Measurements from ENCODE around the gene EIF1AX. TPM values are rescaled to one million over a fixed set of nuclear protein-coding genes. Genes with fewer than 3 reads are reported as not detected.
A peak's percentile ranks its signal among the peaks of the same experiment; 100 is the strongest.

The EIF1AX gene
- total and polyA plus RNA-seq, 4 donors = 19.1 to 89.0 (median 22.6) TPM

DNA sequence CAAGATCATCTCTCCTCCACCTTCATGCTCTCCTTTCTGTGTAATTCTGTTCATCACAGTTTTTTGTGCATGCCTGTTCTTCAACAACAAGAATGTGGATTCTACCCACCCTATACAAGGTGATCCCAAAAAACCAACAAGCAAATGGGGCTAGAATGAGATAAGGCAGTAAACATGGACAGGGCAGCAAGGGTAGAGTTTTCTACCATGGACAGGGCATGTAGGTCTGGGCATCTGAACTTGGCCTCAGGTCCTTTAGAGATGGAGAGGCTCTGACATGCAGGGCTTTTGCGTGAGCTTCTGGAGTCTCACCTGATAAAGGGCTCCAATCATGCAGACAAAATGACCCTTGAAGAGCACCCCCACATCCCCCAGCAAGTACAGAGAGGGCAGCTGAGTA, 61.4 kb downstream of the EIF1AX start:
- Histone ChIP-seq H3K4me1 (ENCODE audit: control insufficient read depth in 4 of 4, insufficient read depth in 4 of 4, low read length in 3 of 4) (no peaks in the 10 kb centered on the region), H3K27me3 (ENCODE audit: control insufficient read depth in 4 of 4, insufficient read depth in 4 of 4, low read length in 3 of 4) (no peaks in the 10 kb centered on the region), H3K36me3 (ENCODE audit: control insufficient read depth in 4 of 4, insufficient read depth in 3 of 4, low read depth in 1 of 4, low read length in 3 of 4) (no peaks in the 10 kb centered on the region), H3K9me3 (ENCODE audit: control insufficient read depth in 4 of 4, low read length in 3 of 4) (no peaks in the 10 kb centered on the region), H3K27ac (ENCODE audit: low read depth in 1 of 2, low read length in 2 of 2) (no peak overlapping the region), H3K9ac (ENCODE audit: low read depth in 1 of 2, low read length in 2 of 2) (no peak overlapping the region), H3K4me3 (ENCODE audit: low read depth in 1 of 3, low read length in 3 of 3) (no peak overlapping the region)
- TF ChIP-seq MAX (IDR thresholded peaks at IDR 0.05) (no peak), SP1 (IDR thresholded peaks at IDR 0.05) (no peak), EGR1 (IDR thresholded peaks at IDR 0.05; ENCODE audit: low read depth in 2 of 2) (no peak), GABPA (IDR thresholded peaks at IDR 0.05 in 1 of 2, conservative IDR thresholded peaks at IDR 0.05 in 1 of 2) (no peak), JUND (IDR thresholded peaks at IDR 0.05) (no peak), ATF3 (IDR thresholded peaks at IDR 0.05) (no peak)
- 95% methylated on average over 1 of the region's 1 CpG for WGBS
- DNase-seq (ENCODE audit: low spot score) = no peak

Small RNA genes lying within 50 kb of the gene (small RNA-seq; reads per million reads assigned to genes)
- gene RF00493 = 22.2 reads per million, percentile 96 among the genes with 10 or more reads in this experiment
- not detected for gene RF00494

Other genes starting within 250 kb of the EIF1AX start
- gene BCLAF3, start 150.8 kb downstream of the EIF1AX start, total RNA-seq = 1 to 10 TPM; 2.1 to 3.2 TPM
- gene BCLAF3, start 150.8 kb downstream of the EIF1AX start, polyA plus RNA-seq = under 1 TPM; 0.76 to 0.81 TPM
- gene MAP7D2, start 24.9 kb downstream of the EIF1AX start, total RNA-seq = 1 to 10 TPM in 1 of 2 donors, under 1 TPM in 1; 0.17 to 1.5 TPM
- under 1 TPM; 0.16 to 0.67 TPM for gene MAP7D2, start 24.9 kb downstream of the EIF1AX start, polyA plus RNA-seq
- 10 to 100 TPM; 64.7 to 69.7 TPM for gene RPS6KA3, start 125.1 kb upstream of the EIF1AX start, total RNA-seq
- 10 to 100 TPM; 11.1 to 12.9 TPM for gene RPS6KA3, start 125.1 kb upstream of the EIF1AX start, polyA plus RNA-seq

Data from liver (tissue), 10 donors.